Heart left ventricle (tissue), 16 donors: Measurements from ENCODE around the gene ACAD10. TPM values are rescaled to one million over a fixed set of nuclear protein-coding genes. Genes with fewer than 3 reads are reported as not detected.

ENCODE experiments used
- ATAC-seq, 4 donors: fragments of 200-7000 bp; cut with Tn5 transposase; one replicate each; pipeline ENCODE4 v1.9.1; 2020 to 2022; ENCODE audit warnings: moderate library complexity in 4 of 4, mild to moderate bottlenecking in 3 of 4, moderate number of reproducible peaks in 1 of 4
- DNase-seq, 5 donors: peaks; one replicate each; pipeline ENCODE4 v3.0.0-alpha.2; 2020
- H3K27ac ChIP-seq, 12 donors: fragments of 200-600 bp; sonication (generic) in 4 of 12; one replicate each; pipeline versions ENCODE4 v1.5.0 to v1.8.0; 2016 to 2022; ENCODE audit warnings: mild to moderate bottlenecking in 2 of 12
- H3K27me3 ChIP-seq, 9 donors: fragments of 200-600 bp; sonication (generic) in 2 of 9; one replicate each; pipeline versions ENCODE4 v1.5.1 to v1.8.0; 2016 to 2022; ENCODE audit warnings: mild to moderate bottlenecking in 3 of 9
- H3K36me3 ChIP-seq, 9 donors: fragments of 200-600 bp; sonication (generic) in 2 of 9; one replicate each; pipeline versions ENCODE4 v1.5.0 to v1.8.0; 2018 to 2022; ENCODE audit warnings: mild to moderate bottlenecking in 2 of 9
- H3K4me1 ChIP-seq, 12 donors: fragments of 200-600 bp; sonication (generic) in 4 of 12; one replicate each; pipeline versions ENCODE4 v1.5.0 to v1.8.0; 2016 to 2022; ENCODE audit warnings: mild to moderate bottlenecking in 3 of 12
- H3K4me3 ChIP-seq, 12 donors: fragments of 200-600 bp; sonication (generic) in 4 of 12; one replicate each; pipeline versions ENCODE4 v1.5.0 to v1.8.0; 2017 to 2022; ENCODE audit warnings: mild to moderate bottlenecking in 9 of 12, moderate library complexity in 4 of 12
- H3K9me3 ChIP-seq, 12 donors: fragments of 200-600 bp; sonication (generic) in 4 of 12; one replicate each; pipeline versions ENCODE4 v1.5.0 to v1.8.0; 2016 to 2022; ENCODE audit warnings: mild to moderate bottlenecking in 1 of 12
- POLR2A ChIP-seq, 2 donors: fragments of 450-650 bp; IDR thresholded peaks; one replicate each; pipeline ENCODE4 v1.6.1; 2017; ENCODE audit warnings: antibody characterized with exemption in 2 of 2, mild to moderate bottlenecking in 2 of 2, moderate library complexity in 2 of 2
- WGBS, 4 donors: extraction: QIAGEN DNeasy Blood & Tissue Kit in 2 of 4; methylation state at CpG; one replicate each; pipeline versions ENCODE4 v1.1.5 to v1.1.7; 2013 to 2018; 5-methylcytosine and 5-hydroxymethylcytosine counted together
- intact Hi-C, 10 donors: fragments of 100-400 bp; cut with DNase I; formaldehyde crosslinking; loops; one replicate each; pipeline versions ENCODE4 v1.11.1 to v1.14.2; 2022
- microRNA-seq, 4 donors: library from miRNA; unstranded; fragments of <30 nt; microRNA quantifications; one replicate each; pipeline versions ENCODE4 to v1.2.0, GENCODE V29; 2017 to 2020
- polyA plus RNA-seq, 2 donors: library from polyadenylated mRNA; stranded (reverse); fragments of 200-250 nt; gene quantifications; one replicate each; pipeline ENCODE4 v1.2.3, GENCODE V29; 2013
- total RNA-seq, 9 donors: library from RNA; depleted of rRNA in 2 of 9; stranded (reverse); fragments of >200 nt in 2 of 9; fragmentation: NEBNext Ultra II Directional in 3 of 9; extraction: Animal tissue kit (Norgen Biotek cat#: 25700) in 3 of 9; gene quantifications; one replicate each; pipeline versions ENCODE4 v1.1.0 to v1.2.4, GENCODE V29; 2016 to 2023
- TF ChIP-seq, protein P1 (sequence below), 12 donors: fragments of 200-600 bp; sonication (generic) in 4 of 12; IDR thresholded peaks; one replicate each; pipeline versions ENCODE4 v1.5.0 to v1.8.0; 2018 to 2022; ENCODE audit warnings: antibody characterized with exemption in 12 of 12, mild to moderate bottlenecking in 5 of 12
- donor health status: ischemic (EF 13 %, LVEDD 7.1; RV severe dilation, severe dysfunction).
- donor health status: healthy with polysubstance abuse.
- donor health status: DM: no; HTN: yes; CAD: no.
- donor health status: DM: no; HTN: no; CAD: no.
- donor health status: ischemic (EF 25% LVEDD 6.9; RV normal size, moderate dysfunction).
- donor health status: ischemic (EF 25% LVEDD 5.7; RV mildly dilated, moderate dysfunction).
- donor health status: healthy.
- donor health status: DM: yes; HTN: yes; CAD: no.
- donor health status: ischemic (EF 35%, LVEDD 5.7; RV mildly dilated, moderate dysfunction).
- donor health status: nonischemic (EF 11% LVEDD 7.7; RV severe dilation, severe dysfunction).
- donor health status: DM: yes; HTN: yes; CAD: no.
- donor health status: PGD.
- donor health status: ischemic (EF 29% LVEDD 5.4; RV normal size, mild dysfunction).
- donor health status: nonischemic (EF 23%, LVEDD 6.1; RV moderate dilation, normal function).

ACAD10 gene
- total and polyA plus RNA-seq, 11 donors: 10.7 to 46.0 (median 27.8) TPM

DNA sequence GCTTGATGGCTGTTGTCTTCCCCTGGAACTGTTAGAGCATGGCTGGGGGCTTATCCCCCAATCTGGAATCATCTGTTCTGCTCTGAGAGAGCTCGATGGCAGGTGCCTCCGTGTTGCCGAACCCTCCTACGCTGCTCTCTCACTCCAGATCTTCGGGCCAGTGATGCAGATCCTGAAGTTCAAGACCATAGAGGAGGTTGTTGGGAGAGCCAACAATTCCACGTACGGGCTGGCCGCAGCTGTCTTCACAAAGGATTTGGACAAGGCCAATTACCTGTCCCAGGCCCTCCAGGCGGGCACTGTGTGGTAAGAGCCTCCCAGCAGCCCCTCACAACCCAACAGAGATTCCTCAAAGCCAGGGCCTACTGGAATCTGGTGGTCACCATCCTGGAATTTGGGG is 113.9 kb downstream of the ACAD10 start:
- Histone ChIP-seq H3K36me3 (peaks cover 0 to 100% (median 92%) of the 10 kb centered on the region in 9 donors), H3K27ac (no peak overlapping the region), H3K4me1 (peaks cover 0 to 2% (median 0%) of the 10 kb centered on the region in 12 donors), H3K9me3 (no peaks in the 10 kb centered on the region), H3K27me3 (no peaks in the 10 kb centered on the region), H3K4me3 (no peak overlapping the region)
- intact Hi-C loops: no loop called here
- ATAC-seq (no peak), DNase-seq (no peak)
- WGBS, 4 donors: 94 to 98% (median 97%) methylated on average over 6 to 9 of the region's 9 CpGs
- no peak for TF ChIP-seq POLR2A (IDR thresholded peaks at IDR 0.05)
- TF ChIP-seq, protein P1, sequence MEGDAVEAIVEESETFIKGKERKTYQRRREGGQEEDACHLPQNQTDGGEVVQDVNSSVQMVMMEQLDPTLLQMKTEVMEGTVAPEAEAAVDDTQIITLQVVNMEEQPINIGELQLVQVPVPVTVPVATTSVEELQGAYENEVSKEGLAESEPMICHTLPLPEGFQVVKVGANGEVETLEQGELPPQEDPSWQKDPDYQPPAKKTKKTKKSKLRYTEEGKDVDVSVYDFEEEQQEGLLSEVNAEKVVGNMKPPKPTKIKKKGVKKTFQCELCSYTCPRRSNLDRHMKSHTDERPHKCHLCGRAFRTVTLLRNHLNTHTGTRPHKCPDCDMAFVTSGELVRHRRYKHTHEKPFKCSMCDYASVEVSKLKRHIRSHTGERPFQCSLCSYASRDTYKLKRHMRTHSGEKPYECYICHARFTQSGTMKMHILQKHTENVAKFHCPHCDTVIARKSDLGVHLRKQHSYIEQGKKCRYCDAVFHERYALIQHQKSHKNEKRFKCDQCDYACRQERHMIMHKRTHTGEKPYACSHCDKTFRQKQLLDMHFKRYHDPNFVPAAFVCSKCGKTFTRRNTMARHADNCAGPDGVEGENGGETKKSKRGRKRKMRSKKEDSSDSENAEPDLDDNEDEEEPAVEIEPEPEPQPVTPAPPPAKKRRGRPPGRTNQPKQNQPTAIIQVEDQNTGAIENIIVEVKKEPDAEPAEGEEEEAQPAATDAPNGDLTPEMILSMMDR (IDR thresholded peaks at IDR 0.05): no peak

DNA sequence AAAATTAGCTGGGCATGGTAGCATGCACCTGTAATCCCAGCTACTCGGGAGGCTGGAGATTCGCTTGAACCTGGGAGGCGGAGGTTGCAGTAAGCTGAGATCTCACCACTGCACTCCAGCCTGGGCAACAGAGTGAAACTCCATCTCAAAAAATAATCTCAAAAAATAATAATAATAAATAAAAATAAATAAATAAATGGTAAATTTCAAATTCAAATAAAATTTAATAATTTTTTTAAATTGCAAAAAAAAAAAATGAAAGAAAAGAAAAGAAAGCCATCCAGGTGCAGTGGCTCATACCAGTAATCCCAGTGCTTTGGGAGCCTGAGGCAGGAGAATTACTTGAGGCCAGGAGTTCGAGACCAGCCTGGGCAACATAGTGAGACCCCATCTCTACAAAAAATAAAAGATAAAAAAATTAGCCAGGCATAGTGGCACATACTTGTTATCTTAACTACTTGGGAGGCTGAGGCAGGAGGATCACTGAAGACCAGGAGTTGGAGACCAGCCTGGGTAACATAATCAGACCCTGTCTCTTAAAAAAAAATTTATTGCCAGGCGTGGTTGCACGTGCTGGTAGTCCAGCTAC is 117.3 kb downstream of the ACAD10 start:
- WGBS, 4 donors: 92 to 96% (median 93%) methylated on average over 6 of the region's 6 CpGs
- ATAC-seq: no peak
- H3K9me3 ChIP-seq: no peaks in the 10 kb centered on the region

GRCh38 chr12:111803851-111804250 is 118.0 kb downstream of the ACAD10 start:
- Histone ChIP-seq H3K9me3 (no peaks in the 10 kb centered on the region), H3K4me1 (no peaks in the 10 kb centered on the region), H3K36me3 (peaks cover 0 to 100% (median 90%) of the 10 kb centered on the region in 9 donors), H3K27me3 (no peaks in the 10 kb centered on the region), H3K27ac (no peak overlapping the region), H3K4me3 (no peak overlapping the region)
- ATAC-seq (no peak), DNase-seq (no peak)
- WGBS, 4 donors: 93 to 97% (median 95%) methylated on average over 7 to 8 of the region's 8 CpGs
- TF ChIP-seq, protein P1 (IDR thresholded peaks at IDR 0.05): no peak
- TF ChIP-seq POLR2A (IDR thresholded peaks at IDR 0.05): no peak
- intact Hi-C loops: no loop called here

More for the DNA sequence above, 117.3 kb downstream of the ACAD10 start:
- no peak for DNase-seq
- intact Hi-C loops: no loop called here
- H3K27ac ChIP-seq: no peak overlapping the region
- no peak overlapping the region for H3K4me3 ChIP-seq
- TF ChIP-seq, protein P1 (IDR thresholded peaks at IDR 0.05): no peak
- TF ChIP-seq POLR2A (IDR thresholded peaks at IDR 0.05): no peak
- no peaks in the 10 kb centered on the region for H3K27me3 ChIP-seq
- peaks cover 0 to 100% (median 92%) of the 10 kb centered on the region in 9 donors for H3K36me3 ChIP-seq
- peaks cover 0 to under 1% (median 0%) of the 10 kb centered on the region in 12 donors for H3K4me1 ChIP-seq

DNA sequence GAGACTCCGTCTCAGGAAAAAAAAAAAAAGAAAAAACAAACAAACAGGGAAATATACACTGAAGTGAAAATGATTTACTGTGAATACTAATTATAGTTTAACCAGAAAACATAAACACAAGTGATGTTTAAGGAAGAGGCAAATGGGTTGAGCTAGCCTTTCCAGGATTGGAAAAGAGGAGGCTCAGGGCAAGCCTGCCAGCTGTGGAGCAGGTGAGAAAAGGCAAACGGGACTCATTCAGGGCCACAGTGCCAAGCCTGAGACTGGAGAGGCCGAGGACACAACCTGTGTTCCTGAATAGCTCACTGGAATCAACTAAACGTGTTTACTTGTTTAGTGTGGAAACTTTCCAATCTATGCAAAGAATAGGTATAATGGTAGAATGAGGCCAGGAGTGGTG is 120.5 kb downstream of the ACAD10 start:
- no peak for TF ChIP-seq POLR2A (IDR thresholded peaks at IDR 0.05)
- TF ChIP-seq, protein P1 (IDR thresholded peaks at IDR 0.05): no peak

More for the DNA sequence above, 120.5 kb downstream of the ACAD10 start:
- DNase-seq: no peak
- Histone ChIP-seq H3K9me3 (no peaks in the 10 kb centered on the region), H3K27ac (no peak overlapping the region), H3K27me3 (no peaks in the 10 kb centered on the region), H3K4me3 (no peak overlapping the region), H3K36me3 (peaks cover 0 to 100% (median 89%) of the 10 kb centered on the region in 9 donors), H3K4me1 (no peaks in the 10 kb centered on the region)
- 88 to 92% (median 91%) methylated on average over 4 of the region's 4 CpGs for WGBS, 4 donors
- ATAC-seq: no peak
- intact Hi-C loops: no loop called here

Small RNAs within 50 kb of the gene (microRNA-seq; reads per million reads assigned to microRNA genes)
- 0 to 1.0 (median 0.38) reads per million in 4 donors for gene MIR6761

Other genes with a start within 250 kb of the ACAD10 start
- gene ATXN2, start 86.7 kb upstream of the ACAD10 start, total RNA-seq: 10 to 100 TPM; 34.7 to 59.3 (median 48.8) TPM
- 10 to 100 TPM; 23.6 to 35.0 TPM for gene ATXN2, start 86.7 kb upstream of the ACAD10 start, polyA plus RNA-seq
- 10 to 100 TPM; 12.1 to 19.7 (median 15.9) TPM for gene BRAP, start 97 bp upstream of the ACAD10 start, total RNA-seq
- 10 to 100 TPM in 1 of 2 donors, 1 to 10 TPM in 1; 6.7 to 10.2 TPM for gene BRAP, start 97 bp upstream of the ACAD10 start, polyA plus RNA-seq
- 100 to 1,000 TPM; 176 to 303 (median 260) TPM for gene ALDH2, start 80.9 kb downstream of the ACAD10 start, total RNA-seq
- 100 to 1,000 TPM; 135 to 176 TPM for gene ALDH2, start 80.9 kb downstream of the ACAD10 start, polyA plus RNA-seq
- gene MAPKAPK5, start 156.2 kb downstream of the ACAD10 start, total RNA-seq: 10 to 100 TPM; 20.2 to 28.7 (median 25.2) TPM
- gene MAPKAPK5, start 156.2 kb downstream of the ACAD10 start, polyA plus RNA-seq: 10 to 100 TPM in 1 of 2 donors, 1 to 10 TPM in 1; 8.0 to 27.5 TPM